Cardiac septum (tissue), 1 donor: ENCODE results near the gene KIF11. TPM values are rescaled to one million over a fixed set of nuclear protein-coding genes. Genes with fewer than 3 reads are reported as not detected.

Experiments
- DNase-seq: peaks from one replicate; pipeline ENCODE4 v3.0.0-alpha.2; 2020; ENCODE audit warnings: low spot score
- intact Hi-C: fragments of 100-400 bp; cut with DNase I; formaldehyde crosslinking; loops from one replicate; pipeline ENCODE4 v1.14.0; 2022
- total RNA-seq: library from RNA; stranded (reverse); fragmentation: NEBNext Ultra II Directional; extraction: Animal tissue kit (Norgen Biotek cat#: 25700); gene quantifications from one replicate; pipeline ENCODE4 v1.2.1, GENCODE V29; 2021
- donor health status: DM: no; HTN: no; CAD: no.

KIF11 gene
- total RNA-seq, 1 donor from 2014 or later, result 0.59 TPM

DNA sequence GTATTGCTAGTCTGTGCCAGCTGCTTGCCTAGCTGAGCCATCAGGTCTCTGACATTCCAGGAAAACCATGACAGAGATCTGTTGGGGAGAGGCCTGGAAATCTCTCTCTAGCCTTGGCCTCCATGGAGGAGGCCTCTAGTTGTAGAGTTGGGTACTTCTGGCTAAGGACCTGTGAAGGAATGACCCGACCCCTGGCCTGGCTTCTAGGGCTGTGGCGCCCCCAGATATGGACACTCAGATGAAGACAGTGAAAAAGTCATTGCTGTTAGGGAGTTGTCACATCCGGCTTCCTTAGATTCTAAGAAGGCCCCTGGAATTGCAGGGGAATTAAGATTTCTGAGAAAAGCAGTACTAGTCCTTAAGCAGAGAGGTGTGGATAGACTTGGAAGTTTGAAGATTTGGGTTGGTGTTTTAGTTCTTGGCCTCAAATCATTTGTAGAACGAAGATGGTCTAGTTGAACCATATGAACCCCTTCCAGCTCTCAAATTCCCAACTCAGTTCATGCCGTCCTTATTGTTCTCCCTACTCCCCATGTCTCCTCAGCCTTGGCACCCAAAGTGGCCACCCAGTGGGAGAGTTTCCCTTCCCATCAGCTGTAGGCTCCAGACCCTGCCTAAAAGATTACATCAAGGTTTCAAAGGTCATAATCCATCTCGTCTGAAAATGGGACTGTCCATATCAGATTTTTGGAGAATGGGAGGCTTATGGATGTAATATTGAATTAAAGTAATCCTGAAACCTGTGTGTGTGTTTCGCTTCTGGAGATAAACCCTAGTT, 103.9 kb downstream of the KIF11 start:
- DNase-seq, result no peak
- intact Hi-C loops, result no loop called here

DNA sequence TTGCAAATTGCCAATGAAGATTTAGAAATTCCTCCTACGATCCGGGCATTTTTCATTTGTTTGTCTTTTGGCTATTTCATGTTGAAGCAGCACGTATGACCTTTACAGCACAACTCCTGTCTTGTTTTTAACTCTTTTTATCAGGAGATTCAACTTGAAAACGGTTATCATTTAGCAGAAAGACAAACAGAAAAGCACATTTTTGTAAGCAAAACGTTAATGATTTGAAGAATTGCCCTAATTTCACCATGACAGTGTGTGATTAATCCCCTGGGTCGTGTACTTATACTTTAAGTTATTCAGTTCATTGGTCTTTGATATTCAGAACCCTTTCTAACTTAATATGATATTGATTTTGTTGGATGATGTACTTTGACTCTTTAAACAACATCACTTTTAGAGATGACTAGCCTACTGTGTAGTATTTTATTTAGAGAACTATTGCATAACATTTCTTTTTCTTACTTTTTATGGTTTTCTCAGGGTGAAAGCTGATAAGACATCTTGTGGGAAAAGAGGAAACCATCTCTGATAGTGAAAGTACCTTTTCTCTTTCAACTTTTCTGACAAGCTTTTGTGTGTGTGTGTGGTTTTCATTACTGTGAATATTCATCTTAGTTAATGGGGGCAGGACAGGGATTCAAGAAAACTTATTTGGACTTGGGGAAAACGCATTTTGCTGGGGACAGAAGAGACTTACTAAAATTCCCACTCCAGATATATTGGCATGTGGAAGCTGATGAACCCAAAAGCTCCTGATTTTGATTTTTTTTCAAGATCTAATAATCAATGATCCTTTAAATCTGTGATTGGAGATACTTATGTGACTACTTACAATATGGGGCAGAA, 105.0 kb downstream of the KIF11 start:
- DNase-seq, result no peak
- intact Hi-C loops, result no loop called here

DNA sequence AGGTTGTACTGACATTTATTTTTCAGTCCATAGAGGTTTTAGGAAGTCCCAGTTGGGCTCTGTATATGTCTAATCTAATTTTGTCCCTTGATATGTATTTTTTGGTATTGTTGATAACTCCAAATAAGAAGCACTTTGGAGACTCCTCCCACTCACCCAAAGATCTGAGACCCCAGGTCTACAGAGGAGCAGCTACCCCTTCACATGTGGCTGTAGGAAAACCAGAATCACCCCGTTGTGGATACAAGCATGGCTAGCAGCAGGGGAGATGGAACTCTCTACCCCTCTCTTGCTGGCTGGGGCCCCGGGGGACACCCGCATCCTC, 106.2 kb downstream of the KIF11 start:
- no peak for DNase-seq
- intact Hi-C loops, result no loop called here

DNA sequence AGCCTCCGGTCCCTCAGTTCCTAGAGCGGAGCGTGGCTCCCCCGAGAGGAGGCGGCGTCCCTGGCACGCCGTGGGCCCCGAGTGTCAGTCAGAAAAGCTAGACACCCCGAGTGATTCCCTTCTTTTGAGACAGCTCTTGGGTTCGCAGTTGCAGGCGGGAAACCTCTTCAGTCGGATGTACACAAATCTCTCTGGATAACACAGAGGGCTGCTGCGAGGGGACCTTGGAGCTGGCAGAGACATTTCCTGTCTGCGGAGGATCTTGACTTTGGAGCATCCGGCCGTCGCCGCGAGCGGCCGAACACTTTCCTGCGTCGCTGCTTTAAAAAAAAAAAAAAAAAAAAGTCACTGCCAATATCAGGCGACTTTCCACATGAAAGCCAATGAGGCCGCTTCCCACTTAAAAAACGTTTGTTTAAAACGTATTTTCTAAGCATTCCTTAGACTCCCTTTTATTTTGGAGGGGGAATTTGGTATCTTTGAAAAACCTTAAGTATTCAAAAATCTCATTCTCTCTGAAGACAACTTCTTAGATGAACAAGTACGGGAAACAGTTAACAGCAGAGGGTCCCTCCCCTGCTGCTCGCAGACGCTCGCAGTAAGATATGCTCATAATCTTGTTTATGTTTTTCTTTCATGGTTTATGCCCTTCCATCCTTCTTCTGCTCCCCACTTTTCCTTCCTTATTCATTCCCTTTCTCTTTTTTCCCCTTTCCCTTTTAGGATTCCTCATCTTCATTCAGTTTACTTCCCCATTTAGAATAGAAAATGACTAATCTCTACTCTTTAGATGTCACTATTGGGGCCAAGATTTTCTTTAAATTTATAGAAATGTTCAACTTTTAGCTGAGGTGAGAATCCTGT, 106.8 kb downstream of the KIF11 start:
- intact Hi-C loops, result no loop called here
- DNase-seq, result no peak

DNA sequence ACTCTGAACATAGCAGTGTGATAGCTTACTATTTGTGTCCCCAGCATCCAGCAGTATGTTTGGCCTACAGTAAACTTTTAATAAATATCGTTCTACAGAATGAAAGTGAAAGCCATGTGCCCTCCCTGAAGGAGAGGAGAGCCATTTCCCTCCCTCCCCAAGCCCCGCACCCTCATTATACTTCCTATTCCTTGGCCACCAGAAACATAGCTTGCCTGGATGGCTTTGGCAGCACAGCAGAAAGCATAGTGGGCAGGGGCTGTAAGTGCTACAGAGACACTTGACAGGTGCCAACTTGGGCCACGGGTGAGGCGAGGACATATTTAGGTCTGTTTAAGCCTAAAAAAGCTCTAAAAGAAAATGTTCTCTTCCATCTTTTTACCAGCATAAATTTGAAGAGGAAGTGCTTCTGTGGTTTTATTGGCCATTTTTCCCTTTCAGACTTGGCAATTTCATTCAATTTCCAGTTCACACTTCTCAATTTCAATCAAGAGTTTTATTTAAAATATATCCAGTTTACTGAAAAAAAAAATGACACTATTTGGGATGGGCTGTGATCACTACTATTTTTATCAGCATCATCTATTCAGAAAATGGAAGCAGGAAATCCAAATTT, 109.5 kb downstream of the KIF11 start:
- intact Hi-C loops, result no loop called here
- DNase-seq, result no peak

Other genes with a start within 250 kb of the KIF11 start
- gene IDE, start 19.0 kb upstream of the KIF11 start, total RNA-seq, result 44.4 TPM
- gene HHEX, start 96.8 kb downstream of the KIF11 start, total RNA-seq, result 4.4 TPM